IMR-90 (cell line): ENCODE measurements around the gene ACADM. TPM values are rescaled to one million over a fixed set of nuclear protein-coding genes. Genes with fewer than 3 reads are reported as not detected.

ENCODE experiments used
- microRNA-seq, 2 experiments: library from miRNA; stranded (forward) in 1 of 2; unstranded in 1 of 2; fragments of 10-50 nt in 1 of 2; fragments of <30 nt in 1 of 2; gene quantifications in 1 of 2; microRNA quantifications in 1 of 2; one replicate each; pipeline versions ENCODE3 to v1.1.0; 2013 to 2020; ENCODE audit not compliant: insufficient read depth in 1 of 2, insufficient read length in 1 of 2, unreplicated experiment in 1 of 2
- polyA plus RNA-seq, 3 experiments: library from polyadenylated mRNA; depleted of rRNA; stranded (reverse); fragments of >200 nt; gene quantifications; 2 replicates each; pipeline ENCODE4 v1.2.3, GENCODE V29; 2012; ENCODE audit warnings: low replicate concordance in 1 of 3
- small RNA-seq, 5 experiments: library from RNA; depleted of rRNA; stranded (forward); fragments of <200 nt; gene quantifications; one replicate each; pipeline ENCODE3, GENCODE V24; 2012
- total RNA-seq: library from RNA; depleted of rRNA; stranded (reverse); fragments of >200 nt; gene quantifications from 2 replicates; pipeline ENCODE4 v1.2.3, GENCODE V29; 2012; rRNA removed

ACADM gene
- total and polyA plus RNA-seq, 2 of the 4 experiments (the other 2 are of a cell fraction): 8.6 to 18.5 TPM

Small RNA genes lying within 50 kb of the gene (microRNA-seq; reads per million reads assigned to microRNA genes)
- gene SNORD45A (ENCODE audit: insufficient read depth, insufficient read length) (not detected), gene SNORD45B (ENCODE audit: insufficient read depth, insufficient read length) (not detected), gene SNORD45C (ENCODE audit: insufficient read depth, insufficient read length) (not detected)

Small RNA genes lying within 50 kb of the gene (small RNA-seq; reads per million reads assigned to genes)
- gene SNORD45A: 0 reads per million in 5 experiments
- gene SNORD45B: 0 reads per million in 5 experiments
- gene SNORD45C: 0 reads per million in 5 experiments

Other genes starting within 250 kb of the ACADM start
- gene SLC44A5, start 113.6 kb upstream of the ACADM start, total RNA-seq: under 0.01 TPM in 2 replicates
- gene SLC44A5, start 113.6 kb upstream of the ACADM start, polyA plus RNA-seq (2012; rRNA removed): not detected in 2 replicates
- 48.2 and 120 TPM in 2 replicates for gene RABGGTB, start 61.5 kb downstream of the ACADM start, total RNA-seq
- 59.6 and 76.0 TPM in 2 replicates for gene RABGGTB, start 61.5 kb downstream of the ACADM start, polyA plus RNA-seq (2012; rRNA removed)
- gene MSH4, start 72.2 kb downstream of the ACADM start, total RNA-seq: under 0.01 TPM in 2 replicates
- 0.02 TPM in 1 of 2 replicates, not detected in the other for gene MSH4, start 72.2 kb downstream of the ACADM start, polyA plus RNA-seq (2012; rRNA removed)
- not detected in 2 replicates for gene ASB17, start 207.7 kb downstream of the ACADM start, total RNA-seq
- gene ASB17, start 207.7 kb downstream of the ACADM start, polyA plus RNA-seq (2012; rRNA removed): not detected in 2 replicates